PC-3 (cell line): ENCODE results near the gene CCDC182.

ENCODE experiments used
- CTCF ChIP-seq: fragments of 300-600 bp; sonication (generic); conservative IDR thresholded peaks from 2 replicates; pipeline ENCODE4 v1.5.1; 2017; ENCODE audit warnings: antibody characterized with exemption, low read depth, mild to moderate bottlenecking, low read length
- EZH2phosphoT487 ChIP-seq: fragments of 300-600 bp; sonication (generic); IDR thresholded peaks from 2 replicates; pipeline ENCODE4 v1.6.1; 2018; ENCODE audit warnings: mild to moderate bottlenecking, antibody characterized with exemption, low read length, borderline replicate concordance

GRCh38 chr17:57784226-57784895 lies 39.3 kb upstream of the CCDC182 start:
- TF ChIP-seq CTCF (no peak), EZH2phosphoT487 (no peak)
